ENCODE data around the gene PIGS. TPM values are rescaled to one million over a fixed set of nuclear protein-coding genes. Genes with fewer than 3 reads are reported as not detected.

The PIGS gene
- total and polyA plus RNA-seq, 4 donors: 7.3 to 29.5 (median 13.3) TPM

- H3K9ac ChIP-seq (ENCODE audit: low read depth in 1 of 2, low read length in 2 of 2): no peak overlapping the region
- no peaks in the 10 kb centered on the region for H3K27me3 ChIP-seq (ENCODE audit: control insufficient read depth in 4 of 4, insufficient read depth in 4 of 4, low read length in 3 of 4)
- peaks cover 8 to 37% (median 33%) of the 10 kb centered on the region in 4 donors for H3K36me3 ChIP-seq (ENCODE audit: control insufficient read depth in 4 of 4, insufficient read depth in 3 of 4, low read depth in 1 of 4, low read length in 3 of 4)
- H3K4me3 ChIP-seq (ENCODE audit: low read depth in 1 of 3, low read length in 3 of 3): no peak overlapping the region
- no peak for TF ChIP-seq EGR1 (IDR thresholded peaks at IDR 0.05; ENCODE audit: low read depth in 2 of 2)
- no peak for TF ChIP-seq ATF3 (IDR thresholded peaks at IDR 0.05)
- TF ChIP-seq FOXA2 (IDR thresholded peaks at IDR 0.05): no peak
- TF ChIP-seq NR2F2 (IDR thresholded peaks at IDR 0.05): no peak
- TF ChIP-seq MAX (IDR thresholded peaks at IDR 0.05): no peak
- no peak for TF ChIP-seq JUND (IDR thresholded peaks at IDR 0.05)
- no peak for TF ChIP-seq SP1 (IDR thresholded peaks at IDR 0.05)
- TF ChIP-seq HNF4A (conservative IDR thresholded peaks at IDR 0.05): no peak
- no peak for TF ChIP-seq GABPA (IDR thresholded peaks at IDR 0.05 in 1 of 2, conservative IDR thresholded peaks at IDR 0.05 in 1 of 2)
- TF ChIP-seq RXRA (IDR thresholded peaks at IDR 0.05): no peak
- TF ChIP-seq FOXA1 (IDR thresholded peaks at IDR 0.05): no peak
- TF ChIP-seq CTCF (IDR thresholded peaks at IDR 0.05; ENCODE audit: low read depth, low read length, missing input control): no peak
- TF ChIP-seq HNF4G (IDR thresholded peaks at IDR 0.05): no peak
- TF ChIP-seq YY1 (IDR thresholded peaks at IDR 0.05): no peak
- no peak for TF ChIP-seq TAF1 (conservative IDR thresholded peaks at IDR 0.05)
- no peak for TF ChIP-seq REST (IDR thresholded peaks at IDR 0.05)
- no peak for TF ChIP-seq ZBTB33 (IDR thresholded peaks at IDR 0.05)
- no peak for TF ChIP-seq RAD21 (IDR thresholded peaks at IDR 0.05)
- DNase-seq (ENCODE audit: low spot score): no peak
- H3K4me1 ChIP-seq (ENCODE audit: control insufficient read depth in 4 of 4, insufficient read depth in 4 of 4, low read length in 3 of 4): peaks cover 7 to 12% (median 11%) of the 10 kb centered on the region in 4 donors
- WGBS: 97% methylated on average over 3 of the region's 3 CpGs
- no peaks in the 10 kb centered on the region for H3K9me3 ChIP-seq (ENCODE audit: control insufficient read depth in 4 of 4, low read length in 3 of 4)
- no peak overlapping the region for H3K27ac ChIP-seq (ENCODE audit: low read depth in 1 of 2, low read length in 2 of 2)
Measured at GRCh38 chr17:28580959-28581358, 9.6 kb upstream of the PIGS start.
